ENCODE data around the gene YAF2.

Gene YAF2

GRCh38 chr12:42145197-42145549, 92.9 kb downstream of the YAF2 start:
- no peak for DNase-seq (ENCODE audit: low spot score)
- no peak for TF ChIP-seq CTCF (IDR thresholded peaks at IDR 0.05)
- H3K27ac ChIP-seq: peak overlapping the region; percentile 81 to 92
- H3K4me3 ChIP-seq: peak overlapping the region; percentile 85

- no peak for TF ChIP-seq CTCF (IDR thresholded peaks at IDR 0.05)
- Histone ChIP-seq H3K4me3 (peak within 1 kb of the TSS; percentile 85), H3K27ac (peak within 1 kb of the TSS; percentile 81 to 92)
- peak; percentile 92 for DNase-seq (ENCODE audit: low spot score)
Measured at GRCh38 chr12:42144408-42145196, 93.4 kb downstream of the YAF2 start, which contains the start of gene GXYLT1. Gene GXYLT1, minus strand, starts transcription at chr12:42144874. Its CDS starts 228 bp downstream, at chr12:42144646.

DNA sequence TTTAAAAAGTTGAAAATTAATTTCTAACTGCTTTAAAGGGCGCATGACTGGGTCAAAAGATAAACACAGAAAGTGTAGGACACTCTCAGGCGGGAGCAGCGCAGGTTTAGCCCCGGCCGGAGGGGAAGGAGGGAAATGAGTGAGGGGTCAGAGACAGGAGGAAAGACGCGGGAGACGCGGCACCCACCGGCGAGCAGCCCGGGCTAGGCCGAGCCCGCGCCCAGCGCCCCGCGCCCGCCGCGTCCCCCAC, 94.0 kb downstream of the YAF2 start:
- DNase-seq (ENCODE audit: low spot score): no peak
- Histone ChIP-seq H3K27ac (peak overlapping the region; percentile 81 to 92), H3K4me3 (peak overlapping the region; percentile 85)
- TF ChIP-seq CTCF (IDR thresholded peaks at IDR 0.05): no peak

DNA sequence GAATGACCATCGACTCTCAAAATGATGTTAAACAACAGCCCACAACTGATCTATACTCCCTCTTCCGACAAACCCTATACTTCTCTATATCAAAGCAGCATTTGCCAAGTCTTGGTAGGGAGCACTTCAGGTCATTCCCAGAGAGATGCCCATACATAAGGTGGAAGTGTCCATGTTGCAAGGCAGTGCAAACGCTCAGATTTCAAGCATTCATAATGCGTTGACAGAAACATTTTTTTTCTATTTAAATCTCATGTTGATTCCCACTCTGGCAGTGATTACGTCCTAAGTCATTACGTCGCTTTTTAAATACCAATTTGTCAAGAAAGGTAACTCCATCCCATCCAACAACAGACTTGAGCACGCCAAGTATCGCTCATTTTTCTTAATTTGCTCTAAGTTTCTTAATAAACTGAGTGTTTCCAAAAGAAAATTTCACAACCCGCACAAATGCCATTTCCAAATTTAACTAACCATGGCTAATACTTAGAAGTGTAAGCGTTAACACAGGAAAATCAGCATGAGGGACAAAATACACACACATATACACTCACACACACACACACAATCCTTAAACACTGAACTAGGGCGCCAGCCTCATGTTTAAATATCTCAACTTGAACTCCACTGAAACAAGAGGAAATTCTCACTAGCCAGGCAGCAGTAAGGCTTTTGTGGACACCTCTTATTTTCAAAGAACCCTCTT, 94.4 kb downstream of the YAF2 start:
- TF ChIP-seq CTCF (IDR thresholded peaks at IDR 0.05): no peak
- H3K4me3 ChIP-seq: peak overlapping the region; percentile 85
- H3K27ac ChIP-seq: peak overlapping the region; percentile 81 to 92
- DNase-seq (ENCODE audit: low spot score): no peak

- no peak for TF ChIP-seq CTCF (IDR thresholded peaks at IDR 0.05)
- DNase-seq (ENCODE audit: low spot score): no peak
- Histone ChIP-seq H3K4me3 (no peak overlapping the region), H3K27ac (no peak overlapping the region)
Measured at GRCh38 chr12:42141981-42142606, 96.0 kb downstream of the YAF2 start.

GRCh38 chr12:42140901-42141300, 97.1 kb downstream of the YAF2 start:
- DNase-seq (ENCODE audit: low spot score): no peak
- Histone ChIP-seq H3K27ac (no peak overlapping the region), H3K4me3 (no peak overlapping the region)
- no peak for TF ChIP-seq CTCF (IDR thresholded peaks at IDR 0.05)
